SJCRH30 (cell line): Measurements from ENCODE around the gene NSL1. TPM values are rescaled to one million over a fixed set of nuclear protein-coding genes. Genes with fewer than 3 reads are reported as not detected.
"Not testable (repeated sequence)": the region's sequence is repeated elsewhere in the genome, so short reads cannot be mapped to it uniquely, and the experiment has no call there.

Source experiments
- DNase-seq, 2 experiments: peaks; one replicate each; pipeline ENCODE4 v3.0.0-alpha.2; 2015 to 2020
- H3K27ac ChIP-seq: fragments of 250-450 bp; sonication (Bioruptor Pico); 2 replicates; pipeline ENCODE4 v1.5.1; 2020; ENCODE audit warnings: mild to moderate bottlenecking, moderate library complexity
- H3K27me3 ChIP-seq: fragments of 250-450 bp; sonication (Bioruptor Pico); 2 replicates; pipeline ENCODE4 v1.5.1; 2020; ENCODE audit warnings: mild to moderate bottlenecking, moderate library complexity
- H3K36me3 ChIP-seq: fragments of 250-450 bp; sonication (Bioruptor Pico); 2 replicates; pipeline ENCODE4 v1.5.1; 2020; ENCODE audit warnings: mild to moderate bottlenecking, moderate library complexity
- H3K4me1 ChIP-seq: fragments of 250-450 bp; sonication (Bioruptor Pico); 2 replicates; pipeline ENCODE4 v1.5.1; 2020; ENCODE audit warnings: mild to moderate bottlenecking, moderate library complexity
- H3K4me3 ChIP-seq: fragments of 250-450 bp; sonication (Bioruptor Pico); 2 replicates; pipeline ENCODE4 v1.5.1; 2020; ENCODE audit warnings: mild to moderate bottlenecking, moderate library complexity
- H3K9me3 ChIP-seq: fragments of 250-450 bp; sonication (Bioruptor Pico); replicated peaks from 2 replicates; pipeline ENCODE4 v1.5.1; 2020; ENCODE audit warnings: mild to moderate bottlenecking, moderate library complexity
- total RNA-seq: library from RNA; depleted of rRNA; stranded (reverse); fragments of >200 nt; shearing (Covaris generic); gene quantifications from 2 replicates; pipeline ENCODE4 v1.2.3, GENCODE V29; 2014

Gene NSL1
- total RNA-seq, 1 experiment from 2014 or later, result 76.7 TPM

DNA sequence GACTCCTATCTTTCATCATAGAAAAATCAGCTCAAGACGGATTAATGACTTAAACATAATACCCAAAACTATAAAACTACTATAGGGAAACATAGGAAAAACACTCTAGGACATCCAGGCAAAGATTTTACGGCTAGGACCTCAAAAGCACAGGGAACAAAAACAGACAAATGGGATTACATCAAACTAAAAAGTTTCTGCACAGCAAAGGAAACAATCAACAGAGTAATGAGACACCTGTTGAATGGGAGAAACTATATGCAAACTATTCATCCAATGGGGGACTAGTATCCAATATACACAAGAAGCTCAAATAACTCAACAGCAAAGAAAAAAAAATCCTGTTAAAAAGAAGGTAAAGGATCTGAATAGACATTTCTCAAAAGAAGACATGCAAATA lies 18.6 kb downstream of the NSL1 start:
- Histone ChIP-seq H3K27me3 (no peaks in the 10 kb centered on the region), H3K4me1 (no peaks in the 10 kb centered on the region), H3K9me3 (peaks cover 20% of the 10 kb centered on the region), H3K36me3 (peaks cover 26% of the 10 kb centered on the region), H3K27ac (no peak overlapping the region), H3K4me3 (no peak overlapping the region)
- no peak for DNase-seq

GRCh38 chr1:212771341-212771740 lies 20.2 kb downstream of the NSL1 start:
- Histone ChIP-seq H3K27me3 (no peaks in the 10 kb centered on the region), H3K27ac (no peak overlapping the region), H3K9me3 (peaks cover 26% of the 10 kb centered on the region), H3K36me3 (peaks cover 24% of the 10 kb centered on the region), H3K4me3 (no peak overlapping the region), H3K4me1 (no peaks in the 10 kb centered on the region)
- no peak for DNase-seq

- no peaks in the 10 kb centered on the region for H3K27me3 ChIP-seq
- no peaks in the 10 kb centered on the region for H3K4me1 ChIP-seq
- peaks cover 27% of the 10 kb centered on the region for H3K36me3 ChIP-seq
- no peak overlapping the region for H3K4me3 ChIP-seq
- H3K9me3 ChIP-seq, result peaks cover 30% of the 10 kb centered on the region
- DNase-seq, result no peak
- H3K27ac ChIP-seq, result no peak overlapping the region
Measured at GRCh38 chr1:212769459-212770167, 22.0 kb downstream of the NSL1 start.

DNA sequence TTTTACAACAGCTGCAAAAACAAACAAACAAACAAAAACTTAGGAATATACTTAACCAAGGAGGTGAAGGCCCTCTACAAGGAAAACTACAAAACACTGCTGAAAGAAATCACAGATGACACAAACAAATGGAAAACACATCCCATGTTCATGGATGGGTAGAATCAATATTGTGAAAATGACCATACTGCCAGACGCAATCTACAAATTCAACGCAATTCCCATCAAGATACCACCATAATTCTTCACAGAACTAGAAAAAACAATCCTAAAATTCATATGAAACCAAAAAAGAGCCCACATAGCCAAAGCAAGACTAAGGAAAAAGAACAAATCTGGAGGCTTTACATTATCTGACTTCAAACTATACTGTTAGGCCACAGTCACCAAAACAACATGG lies 24.8 kb downstream of the NSL1 start:
- not testable (repeated sequence) for DNase-seq, H3K27me3 ChIP-seq, H3K4me1 ChIP-seq, H3K4me3 ChIP-seq, H3K27ac ChIP-seq
- Histone ChIP-seq H3K36me3 (peaks cover 29% of the 10 kb centered on the region), H3K9me3 (peaks cover 30% of the 10 kb centered on the region)

DNA sequence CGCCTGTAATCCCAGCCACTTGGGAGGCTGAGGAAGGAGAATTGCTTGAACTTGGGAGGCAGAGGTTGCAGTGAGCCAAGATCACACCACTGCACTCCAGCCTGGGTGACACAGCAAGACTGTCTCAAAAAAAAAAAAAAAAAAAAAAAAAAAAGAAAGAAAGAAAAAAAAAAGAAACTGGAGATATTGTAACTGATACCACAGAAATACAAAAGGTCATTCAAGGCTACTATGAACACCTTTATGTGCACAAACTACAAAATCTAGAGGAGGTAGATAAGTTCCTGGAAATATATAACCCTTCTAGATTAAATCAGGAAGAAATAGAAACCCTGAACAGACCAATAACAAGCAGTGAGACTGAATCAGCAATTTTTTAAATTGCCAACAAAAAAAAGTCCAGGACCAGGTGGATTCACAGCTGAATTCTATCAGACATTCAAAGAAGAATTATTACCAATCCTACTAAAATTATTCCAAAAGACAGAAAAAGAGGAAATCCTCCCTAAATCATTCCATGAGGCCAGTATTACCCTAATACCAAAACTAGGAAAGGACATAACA lies 26.8 kb downstream of the NSL1 start:
- H3K4me1 ChIP-seq, H3K27ac ChIP-seq, H3K4me3 ChIP-seq, H3K27me3 ChIP-seq, DNase-seq: not testable (repeated sequence)
- H3K36me3 ChIP-seq, result peaks cover 26% of the 10 kb centered on the region
- peaks cover 21% of the 10 kb centered on the region for H3K9me3 ChIP-seq

GRCh38 chr1:212762839-212763238 lies 28.7 kb downstream of the NSL1 start:
- Histone ChIP-seq H3K36me3 (peaks cover 21% of the 10 kb centered on the region), H3K27me3 (no peaks in the 10 kb centered on the region), H3K27ac (no peak overlapping the region), H3K4me3 (no peak overlapping the region), H3K9me3 (peaks cover 11% of the 10 kb centered on the region), H3K4me1 (no peaks in the 10 kb centered on the region)
- no peak for DNase-seq

GRCh38 chr1:212762234-212762633 lies 29.3 kb downstream of the NSL1 start:
- Histone ChIP-seq H3K36me3 (peaks cover 19% of the 10 kb centered on the region), H3K27ac (no peak overlapping the region), H3K27me3 (no peaks in the 10 kb centered on the region), H3K4me1 (no peaks in the 10 kb centered on the region), H3K4me3 (no peak overlapping the region), H3K9me3 (peaks cover 11% of the 10 kb centered on the region)
- DNase-seq, result no peak

- peak in 1 of 2 experiments; percentile 41 for DNase-seq
- Histone ChIP-seq H3K9me3 (peaks cover 4% of the 10 kb centered on the region; the same call in 1 of the 2 replicates), H3K27me3 (no peaks in the 10 kb centered on the region), H3K4me1 (no peaks in the 10 kb centered on the region), H3K4me3 (no peak overlapping the region), H3K36me3 (peaks cover 22% of the 10 kb centered on the region), H3K27ac (no peak overlapping the region)
Measured at GRCh38 chr1:212760126-212760823, 31.3 kb downstream of the NSL1 start.

DNA sequence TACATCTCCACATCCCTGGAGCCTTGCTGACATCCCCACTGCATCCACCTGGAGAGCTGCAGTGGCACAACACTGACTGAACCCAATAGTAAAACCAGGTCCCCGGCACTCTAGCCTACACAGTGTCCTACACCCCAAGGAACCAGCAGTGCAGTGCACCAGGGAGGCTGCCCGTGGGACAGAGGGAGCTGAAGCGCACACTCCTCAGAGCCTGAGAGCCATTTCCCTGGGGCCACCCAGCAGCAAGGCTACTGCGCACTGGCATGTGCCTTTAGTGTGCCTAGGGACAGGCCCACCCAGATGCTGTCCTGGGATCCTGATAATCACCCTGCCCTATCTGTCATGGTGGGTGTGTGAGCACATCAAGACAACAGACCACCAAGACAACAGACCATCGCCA lies 31.9 kb downstream of the NSL1 start:
- no peaks in the 10 kb centered on the region for H3K27me3 ChIP-seq
- peaks cover 17% of the 10 kb centered on the region for H3K36me3 ChIP-seq
- H3K4me3 ChIP-seq, result no peak overlapping the region
- H3K4me1 ChIP-seq, result no peaks in the 10 kb centered on the region
- H3K9me3 ChIP-seq, result no peaks in the 10 kb centered on the region
- DNase-seq, result no peak
- H3K27ac ChIP-seq, result no peak overlapping the region

DNA sequence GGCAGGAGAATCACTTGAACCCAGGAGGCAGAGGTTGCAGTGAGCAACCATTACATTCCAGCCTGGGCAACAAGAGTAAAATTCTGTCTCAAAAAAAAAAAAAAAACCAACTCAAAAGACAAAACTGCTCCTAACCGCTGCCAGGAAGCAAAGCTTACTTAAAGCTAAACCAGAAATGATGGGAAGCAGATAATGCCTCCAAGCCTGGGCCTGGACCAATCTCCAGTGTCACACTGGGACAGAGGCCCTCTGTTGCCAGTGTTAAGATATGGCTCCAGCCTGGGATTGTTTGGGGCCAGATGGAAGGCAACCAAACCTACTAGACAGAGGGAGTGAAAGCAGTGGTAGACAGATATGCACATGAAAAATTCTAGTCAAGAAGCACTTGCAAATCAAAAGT lies 36.9 kb downstream of the NSL1 start:
- peak in 1 of 2 experiments; percentile 28 for DNase-seq
- Histone ChIP-seq H3K9me3 (no peaks in the 10 kb centered on the region), H3K27ac (no peak overlapping the region), H3K36me3 (peaks cover 3% of the 10 kb centered on the region; the same call in 1 of the 2 replicates), H3K4me1 (peaks cover 2% of the 10 kb centered on the region; the same call in 1 of the 2 replicates), H3K27me3 (no peaks in the 10 kb centered on the region), H3K4me3 (no peak overlapping the region)

- Histone ChIP-seq H3K27ac (no peak overlapping the region), H3K4me1 (peaks cover 6% of the 10 kb centered on the region; the same call in 1 of the 2 replicates), H3K36me3 (peaks cover 3% of the 10 kb centered on the region; the same call in 1 of the 2 replicates), H3K9me3 (no peaks in the 10 kb centered on the region), H3K27me3 (no peaks in the 10 kb centered on the region), H3K4me3 (no peak overlapping the region)
- DNase-seq, result no peak
Measured at GRCh38 chr1:212754193-212754592, 37.4 kb downstream of the NSL1 start.

DNA sequence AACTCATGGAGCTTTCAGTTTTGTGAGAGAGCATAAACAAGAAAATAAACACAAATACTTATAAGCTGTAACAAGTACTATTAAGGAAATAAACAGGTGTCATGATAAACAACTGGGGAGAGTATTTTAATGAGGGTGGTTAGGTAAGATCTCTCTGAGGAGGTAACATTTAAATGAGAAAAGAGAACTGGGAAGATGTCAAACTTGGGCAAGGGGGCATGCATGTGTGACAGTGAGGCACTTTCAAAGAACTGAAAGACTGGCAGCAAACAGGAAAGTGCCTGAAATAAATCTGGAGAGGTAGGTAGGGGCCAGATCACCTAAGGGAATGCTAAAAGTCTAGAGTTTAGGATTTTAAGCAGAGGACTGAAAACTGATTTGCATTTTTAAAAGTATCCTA lies 37.8 kb downstream of the NSL1 start:
- Histone ChIP-seq H3K36me3 (peaks cover 3% of the 10 kb centered on the region; the same call in 1 of the 2 replicates), H3K4me3 (no peak overlapping the region), H3K27ac (no peak overlapping the region), H3K27me3 (no peaks in the 10 kb centered on the region), H3K4me1 (peaks cover 6% of the 10 kb centered on the region; the same call in 1 of the 2 replicates), H3K9me3 (no peaks in the 10 kb centered on the region)
- DNase-seq, result no peak

GRCh38 chr1:212752934-212753497 lies 38.6 kb downstream of the NSL1 start:
- Histone ChIP-seq H3K27ac (no peak overlapping the region), H3K4me3 (no peak overlapping the region), H3K4me1 (peaks cover 6% of the 10 kb centered on the region; the same call in 1 of the 2 replicates), H3K36me3 (peaks cover 3% of the 10 kb centered on the region; the same call in 1 of the 2 replicates), H3K9me3 (no peaks in the 10 kb centered on the region), H3K27me3 (no peaks in the 10 kb centered on the region)
- no peak for DNase-seq

GRCh38 chr1:212752252-212752933 lies 39.2 kb downstream of the NSL1 start:
- Histone ChIP-seq H3K4me1 (peaks cover 6% of the 10 kb centered on the region; the same call in 1 of the 2 replicates), H3K4me3 (no peak overlapping the region), H3K27ac (no peak overlapping the region), H3K36me3 (peaks cover 3% of the 10 kb centered on the region; the same call in 1 of the 2 replicates), H3K27me3 (no peaks in the 10 kb centered on the region), H3K9me3 (no peaks in the 10 kb centered on the region)
- no peak for DNase-seq
